Neural cell (in vitro differentiated cells): ENCODE measurements around the gene LRRC58. TPM values are rescaled to one million over a fixed set of nuclear protein-coding genes. Genes with fewer than 3 reads are reported as not detected.

ENCODE experiments used
- H2AFZ ChIP-seq: fragments of 200-600, 300-800 bp; sonication (generic), shearing (Covaris generic); 2 replicates; pipeline ENCODE4 v1.6.0; 2014; ENCODE audit warnings: low read depth, mild to moderate bottlenecking, antibody characterized with exemption, low read length, moderate library complexity
- H3F3A ChIP-seq: fragments of 200-600 bp; shearing (Covaris generic); 2 replicates; pipeline ENCODE4 v1.6.1; 2016; ENCODE audit warnings: mild to moderate bottlenecking, moderate library complexity, mixed read lengths, antibody characterized with exemption, low read length; ENCODE audit not compliant: insufficient read depth, poor library complexity, severe bottlenecking
- H3K27ac ChIP-seq: fragments of 200-600, 300-800 bp; sonication (generic), shearing (Covaris generic); 2 replicates; pipeline ENCODE4 v1.5.1; 2014; ENCODE audit warnings: mild to moderate bottlenecking, low read length, moderate library complexity
- H3K27me3 ChIP-seq: fragments of 300-800, 200-600 bp; sonication (generic), shearing (Covaris generic); 2 replicates; pipeline ENCODE4 v1.6.0; 2014; ENCODE audit warnings: mild to moderate bottlenecking, low read depth, low read length, moderate library complexity; ENCODE audit not compliant: insufficient read depth
- H3K36me3 ChIP-seq: fragments of 300-800, 200-600 bp; sonication (generic), shearing (Covaris generic); 2 replicates; pipeline ENCODE4 v1.5.1; 2014; ENCODE audit warnings: mild to moderate bottlenecking, antibody characterized with exemption, low read length, moderate library complexity; ENCODE audit not compliant: insufficient read depth
- H3K4me2 ChIP-seq: fragments of 300-800, 200-600 bp; sonication (generic), shearing (Covaris generic); 2 replicates; pipeline ENCODE4 v1.6.0; 2014; ENCODE audit warnings: mild to moderate bottlenecking, low read length
- H3K4me3 ChIP-seq: fragments of 300-800, 200-600 bp; sonication (generic), shearing (Covaris generic); 2 replicates; pipeline ENCODE4 v1.5.1; 2014; ENCODE audit warnings: mild to moderate bottlenecking, low read length, moderate library complexity
- H3K79me2 ChIP-seq: fragments of 200-600 bp; shearing (Covaris generic); replicated peaks from 2 replicates; pipeline ENCODE4 v1.6.0; 2014; ENCODE audit warnings: mild to moderate bottlenecking, low read length, moderate library complexity; ENCODE audit not compliant: insufficient read depth
- H3K9ac ChIP-seq: fragments of 300-800, 200-600 bp; sonication (generic), shearing (Covaris generic); 2 replicates; pipeline ENCODE4 v1.6.1; 2016; ENCODE audit warnings: mild to moderate bottlenecking, low read length, mixed read lengths
- H3K9me2 ChIP-seq: fragments of 200-600 bp; shearing (Covaris generic); 2 replicates; pipeline ENCODE4 v1.6.1; 2016; ENCODE audit warnings: mild to moderate bottlenecking, low read length, mixed read lengths; ENCODE audit not compliant: insufficient read depth
- H3K9me3 ChIP-seq: fragments of 200-600, 300-800 bp; sonication (generic), shearing (Covaris generic); 2 replicates; pipeline ENCODE4 v1.6.1; 2016; ENCODE audit warnings: mild to moderate bottlenecking, mixed run types, low read length, moderate library complexity, mixed read lengths
- H4K20me1 ChIP-seq: fragments of 200-600 bp; shearing (Covaris generic); 2 replicates; pipeline ENCODE4 v1.6.1; 2016; ENCODE audit warnings: mild to moderate bottlenecking, mixed run types; ENCODE audit not compliant: insufficient read depth
- CTCF ChIP-seq: fragments of 450-650 bp; IDR thresholded peaks from 2 replicates; pipeline ENCODE4 v1.5.1; 2014; ENCODE audit warnings: antibody characterized with exemption, mild to moderate bottlenecking, moderate library complexity; ENCODE audit not compliant: poor library complexity, severe bottlenecking
- EP300 ChIP-seq: fragments of 450-650 bp; conservative IDR thresholded peaks from 2 replicates; pipeline ENCODE4 v1.6.1; 2014; ENCODE audit warnings: antibody characterized with exemption, mild to moderate bottlenecking, moderate library complexity; ENCODE audit not compliant: poor library complexity, severe bottlenecking
- EZH2 ChIP-seq: fragments of 200-600, 300-800 bp; shearing (Covaris generic), sonication (generic); IDR thresholded peaks from 2 replicates; pipeline ENCODE4 v1.6.1; 2014; ENCODE audit warnings: antibody characterized with exemption, low read length, borderline replicate concordance, mild to moderate bottlenecking; ENCODE audit not compliant: insufficient read depth, poor library complexity, severe bottlenecking
- MXI1 ChIP-seq: fragments of 450-650 bp; conservative IDR thresholded peaks from 2 replicates; pipeline ENCODE4 v1.6.1; 2014; ENCODE audit warnings: antibody characterized with exemption, mild to moderate bottlenecking; ENCODE audit not compliant: poor library complexity, severe bottlenecking
- POLR2AphosphoS5 ChIP-seq: IDR thresholded peaks from 2 replicates; pipeline ENCODE4 v1.6.1; 2012
- RAD21 ChIP-seq: fragments of 450-650 bp; conservative IDR thresholded peaks from 2 replicates; pipeline ENCODE4 v1.6.1; 2014; ENCODE audit warnings: antibody characterized with exemption, mild to moderate bottlenecking, moderate library complexity
- SMC3 ChIP-seq: fragments of 450-650 bp; conservative IDR thresholded peaks from 2 replicates; pipeline ENCODE4 v1.6.1; 2014; ENCODE audit warnings: antibody characterized with exemption, mild to moderate bottlenecking, moderate library complexity; ENCODE audit not compliant: poor library complexity
- TAF1 ChIP-seq: IDR thresholded peaks from 2 replicates; pipeline ENCODE4 v1.6.1; 2012; ENCODE audit warnings: low read depth
- polyA plus RNA-seq: library from polyadenylated mRNA; depleted of rRNA; stranded (reverse); fragments of >200 nt; gene quantifications from 2 replicates; pipeline ENCODE4 v1.2.3, GENCODE V29; 2014
- TF ChIP-seq, protein P1 (sequence below): IDR thresholded peaks from 2 replicates; pipeline ENCODE4 v1.6.1; 2012; ENCODE audit warnings: borderline replicate concordance

LRRC58 gene
- polyA plus RNA-seq, 1 donor from 2014 or later, result 7.8 TPM

DNA sequence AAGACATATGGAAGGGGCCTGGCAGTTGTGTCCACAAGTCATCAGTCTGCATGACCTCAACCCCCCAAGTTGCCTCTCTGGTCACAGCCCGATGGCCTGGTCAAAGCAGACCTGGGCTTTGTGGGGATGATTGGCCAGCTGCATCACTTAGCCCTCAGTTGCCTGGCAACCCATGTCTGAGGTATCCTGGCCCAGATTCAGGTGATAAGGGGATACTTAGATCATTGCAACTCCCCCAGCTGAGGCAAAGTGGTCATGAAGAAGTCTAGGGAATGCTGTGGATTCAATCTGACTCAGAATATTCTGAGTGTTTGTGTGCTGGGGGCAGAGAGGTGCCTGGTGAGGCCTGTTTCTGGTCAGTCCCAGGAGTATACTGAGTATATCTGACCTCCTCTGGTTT lies 69.1 kb downstream of the LRRC58 start:
- no peaks in the 10 kb centered on the region for H3K9me2 ChIP-seq
- peaks cover 14% of the 10 kb centered on the region for H3K27me3 ChIP-seq
- H3K9me3 ChIP-seq, result no peaks in the 10 kb centered on the region
- no peak overlapping the region for H3K9ac ChIP-seq
- H3K79me2 ChIP-seq, result no peaks in the 10 kb centered on the region
- H3K4me3 ChIP-seq, result no peak overlapping the region
- no peaks in the 10 kb centered on the region for H3K36me3 ChIP-seq
- H3K27ac ChIP-seq, result no peak overlapping the region
- no peaks in the 10 kb centered on the region for H4K20me1 ChIP-seq
- H3F3A ChIP-seq, result no peaks in the 10 kb centered on the region
- H3K4me2 ChIP-seq, result no peak overlapping the region
- no peak for TF ChIP-seq EZH2
- TF ChIP-seq POLR2AphosphoS5, result no peak
- TF ChIP-seq, protein P1, sequence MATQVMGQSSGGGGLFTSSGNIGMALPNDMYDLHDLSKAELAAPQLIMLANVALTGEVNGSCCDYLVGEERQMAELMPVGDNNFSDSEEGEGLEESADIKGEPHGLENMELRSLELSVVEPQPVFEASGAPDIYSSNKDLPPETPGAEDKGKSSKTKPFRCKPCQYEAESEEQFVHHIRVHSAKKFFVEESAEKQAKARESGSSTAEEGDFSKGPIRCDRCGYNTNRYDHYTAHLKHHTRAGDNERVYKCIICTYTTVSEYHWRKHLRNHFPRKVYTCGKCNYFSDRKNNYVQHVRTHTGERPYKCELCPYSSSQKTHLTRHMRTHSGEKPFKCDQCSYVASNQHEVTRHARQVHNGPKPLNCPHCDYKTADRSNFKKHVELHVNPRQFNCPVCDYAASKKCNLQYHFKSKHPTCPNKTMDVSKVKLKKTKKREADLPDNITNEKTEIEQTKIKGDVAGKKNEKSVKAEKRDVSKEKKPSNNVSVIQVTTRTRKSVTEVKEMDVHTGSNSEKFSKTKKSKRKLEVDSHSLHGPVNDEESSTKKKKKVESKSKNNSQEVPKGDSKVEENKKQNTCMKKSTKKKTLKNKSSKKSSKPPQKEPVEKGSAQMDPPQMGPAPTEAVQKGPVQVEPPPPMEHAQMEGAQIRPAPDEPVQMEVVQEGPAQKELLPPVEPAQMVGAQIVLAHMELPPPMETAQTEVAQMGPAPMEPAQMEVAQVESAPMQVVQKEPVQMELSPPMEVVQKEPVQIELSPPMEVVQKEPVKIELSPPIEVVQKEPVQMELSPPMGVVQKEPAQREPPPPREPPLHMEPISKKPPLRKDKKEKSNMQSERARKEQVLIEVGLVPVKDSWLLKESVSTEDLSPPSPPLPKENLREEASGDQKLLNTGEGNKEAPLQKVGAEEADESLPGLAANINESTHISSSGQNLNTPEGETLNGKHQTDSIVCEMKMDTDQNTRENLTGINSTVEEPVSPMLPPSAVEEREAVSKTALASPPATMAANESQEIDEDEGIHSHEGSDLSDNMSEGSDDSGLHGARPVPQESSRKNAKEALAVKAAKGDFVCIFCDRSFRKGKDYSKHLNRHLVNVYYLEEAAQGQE, result no peak
- TF ChIP-seq TAF1, result no peak
- TF ChIP-seq EP300, result no peak
- TF ChIP-seq RAD21, result no peak
- TF ChIP-seq CTCF, result no peak
- no peak for TF ChIP-seq SMC3
- no peak for TF ChIP-seq MXI1
- H2AFZ ChIP-seq, result no peak overlapping the region

GRCh38 chr3:120276767-120277166 lies 72.4 kb downstream of the LRRC58 start:
- H3F3A ChIP-seq, result no peaks in the 10 kb centered on the region
- peak overlapping the region; percentile 60 for H3K4me3 ChIP-seq
- H3K36me3 ChIP-seq, result no peaks in the 10 kb centered on the region
- no peaks in the 10 kb centered on the region for H3K27me3 ChIP-seq
- H3K9me3 ChIP-seq, result no peaks in the 10 kb centered on the region
- H3K9me2 ChIP-seq, result no peaks in the 10 kb centered on the region
- H3K27ac ChIP-seq, result peak overlapping the region; percentile 91
- no peaks in the 10 kb centered on the region for H3K79me2 ChIP-seq
- peak overlapping the region; percentile 64 for H3K9ac ChIP-seq
- no peak for TF ChIP-seq EP300
- TF ChIP-seq, protein P1, result no peak
- TF ChIP-seq EZH2, result no peak
- no peak for TF ChIP-seq MXI1
- no peak for TF ChIP-seq SMC3
- TF ChIP-seq CTCF, result no peak
- TF ChIP-seq RAD21, result no peak
- no peak for TF ChIP-seq TAF1
- TF ChIP-seq POLR2AphosphoS5, result no peak
- H4K20me1 ChIP-seq, result no peaks in the 10 kb centered on the region
- peak overlapping the region; percentile 87 for H3K4me2 ChIP-seq
- peak overlapping the region; percentile 30 for H2AFZ ChIP-seq
